ENCODE measurements around the gene ZBTB43. TPM values are rescaled to one million over a fixed set of nuclear protein-coding genes. Genes with fewer than 3 reads are reported as not detected.
"Not testable (repeated sequence)": the region's sequence is repeated elsewhere in the genome, so short reads cannot be mapped to it uniquely, and the experiment has no call there.

Gene ZBTB43
- total RNA-seq, 4 donors from 2014 or later = 11.6 to 141 (median 16.2) TPM

DNA sequence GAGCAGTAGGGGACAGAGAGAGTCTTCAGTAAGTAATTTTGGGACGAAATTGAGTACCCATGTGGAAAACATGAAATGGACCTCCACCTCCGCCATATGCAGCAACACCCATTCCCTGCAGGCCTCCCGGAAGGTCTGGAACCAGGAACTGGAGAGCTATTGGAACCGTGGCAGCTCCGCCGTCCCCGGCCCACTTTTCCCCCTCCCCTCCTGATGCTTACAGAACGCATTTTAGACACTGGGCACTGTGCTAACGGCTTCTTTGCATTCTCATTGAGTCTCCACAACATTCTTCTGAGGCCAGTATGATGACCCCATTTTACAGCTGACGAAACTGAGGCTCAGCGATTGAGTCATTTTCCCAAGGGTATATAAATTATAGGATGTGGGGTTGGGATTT, 20.4 kb upstream of the ZBTB43 start:
- H3K27me3 ChIP-seq = no peaks in the 10 kb centered on the region
- H3K27ac ChIP-seq = no peak overlapping the region
- H3K4me1 ChIP-seq = peaks cover 0 to 5% (median 0%) of the 10 kb centered on the region in 4 donors
- no peak for DNase-seq
- TF ChIP-seq POLR2A (IDR thresholded peaks at IDR 0.05) = no peak
- TF ChIP-seq CTCF (IDR thresholded peaks at IDR 0.05) = no peak
- no peaks in the 10 kb centered on the region for H3K36me3 ChIP-seq
- no peaks in the 10 kb centered on the region for H3K9me3 ChIP-seq
- no peak overlapping the region for H3K4me3 ChIP-seq

DNA sequence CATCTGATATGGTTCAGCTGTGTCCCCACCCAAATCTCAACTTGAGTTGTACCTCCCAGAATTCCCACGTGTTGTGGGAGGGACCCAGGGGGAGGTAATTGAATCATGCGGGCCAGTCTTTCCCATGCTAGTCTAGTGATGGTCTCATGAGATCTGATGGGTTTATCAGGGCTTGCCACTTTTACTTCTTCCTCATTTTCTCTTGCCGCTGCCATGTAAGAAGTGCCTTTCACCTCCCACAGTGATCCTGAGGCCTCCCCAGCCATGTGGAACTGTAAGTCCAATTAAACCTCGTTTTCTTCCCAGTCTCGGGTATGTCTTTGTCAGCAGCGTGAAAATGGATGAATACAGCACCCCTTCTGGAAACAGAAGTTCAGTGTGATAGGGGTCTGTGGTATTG, 20.0 kb upstream of the ZBTB43 start:
- not testable (repeated sequence) for H3K4me3 ChIP-seq, H3K4me1 ChIP-seq, DNase-seq, H3K27me3 ChIP-seq, H3K9me3 ChIP-seq, H3K36me3 ChIP-seq, H3K27ac ChIP-seq

DNA sequence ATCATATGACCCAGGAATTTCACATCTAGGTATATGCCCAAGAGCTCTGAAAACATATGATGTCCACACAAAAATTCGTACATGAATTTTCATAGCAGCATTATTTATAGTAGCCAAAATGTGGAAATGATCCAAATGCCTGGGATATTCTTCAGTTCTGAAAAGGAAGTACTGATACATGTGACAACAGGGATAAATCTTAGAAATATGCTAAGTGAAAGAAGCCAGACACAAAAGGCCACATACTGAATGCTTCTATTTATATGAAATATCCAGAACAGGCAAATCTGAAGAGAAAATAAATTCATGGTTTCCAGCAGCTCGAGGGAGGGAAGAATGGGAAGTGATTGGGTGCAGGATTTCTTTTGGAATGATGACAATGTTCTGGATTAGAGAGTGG, 16.8 kb upstream of the ZBTB43 start:
- no peaks in the 10 kb centered on the region for H3K4me1 ChIP-seq
- no peak overlapping the region for H3K27ac ChIP-seq
- DNase-seq = no peak
- H3K9me3 ChIP-seq = no peaks in the 10 kb centered on the region
- H3K4me3 ChIP-seq = no peak overlapping the region
- TF ChIP-seq POLR2A (IDR thresholded peaks at IDR 0.05) = no peak
- TF ChIP-seq CTCF (IDR thresholded peaks at IDR 0.05) = no peak
- no peaks in the 10 kb centered on the region for H3K36me3 ChIP-seq
- H3K27me3 ChIP-seq = no peaks in the 10 kb centered on the region

GRCh38 chr9:126788634-126789349, 16.0 kb upstream of the ZBTB43 start:
- DNase-seq = no peak
- Histone ChIP-seq H3K36me3 (no peaks in the 10 kb centered on the region), H3K4me3 (no peak overlapping the region), H3K27me3 (no peaks in the 10 kb centered on the region), H3K27ac (no peak overlapping the region), H3K4me1 (no peaks in the 10 kb centered on the region), H3K9me3 (no peaks in the 10 kb centered on the region)
- TF ChIP-seq POLR2A (IDR thresholded peaks at IDR 0.05) (no peak), CTCF (IDR thresholded peaks at IDR 0.05) (no peak)

DNA sequence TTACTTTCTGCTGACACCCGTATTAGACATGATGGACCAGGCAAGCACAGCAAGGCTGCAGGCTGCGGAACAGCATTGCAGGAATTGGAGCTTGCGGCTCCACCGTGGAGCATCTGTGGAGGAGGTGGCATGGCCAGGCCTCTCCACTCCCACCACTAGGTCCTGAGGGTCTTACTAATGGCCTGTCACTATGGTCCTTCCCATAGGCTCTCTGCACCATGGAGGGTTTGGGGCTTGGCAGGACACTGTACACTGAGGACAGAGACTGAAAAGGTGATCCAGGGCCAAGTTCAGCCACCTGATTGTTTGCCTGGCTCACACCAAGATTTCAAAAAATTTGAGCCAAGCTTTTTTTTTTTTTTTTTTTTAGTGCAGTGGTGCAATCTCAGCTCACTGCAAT, 14.3 kb upstream of the ZBTB43 start:
- Histone ChIP-seq H3K36me3 (no peaks in the 10 kb centered on the region), H3K9me3 (no peaks in the 10 kb centered on the region), H3K4me3 (no peak overlapping the region), H3K27ac (no peak overlapping the region), H3K27me3 (no peaks in the 10 kb centered on the region), H3K4me1 (no peaks in the 10 kb centered on the region)
- no peak for DNase-seq
- no peak for TF ChIP-seq CTCF (IDR thresholded peaks at IDR 0.05)
- TF ChIP-seq POLR2A (IDR thresholded peaks at IDR 0.05) = no peak

GRCh38 chr9:126791406-126792230, 13.2 kb upstream of the ZBTB43 start:
- Histone ChIP-seq H3K27me3 (no peaks in the 10 kb centered on the region), H3K27ac (no peak overlapping the region), H3K4me1 (no peaks in the 10 kb centered on the region), H3K36me3 (no peaks in the 10 kb centered on the region), H3K9me3 (no peaks in the 10 kb centered on the region), H3K4me3 (no peak overlapping the region)
- no peak for DNase-seq
- TF ChIP-seq CTCF (IDR thresholded peaks at IDR 0.05) (no peak), POLR2A (IDR thresholded peaks at IDR 0.05) (no peak)

Measured in Peyer's patch (tissue), 4 donors.